Activated naive CD8-positive, alpha-beta T cell treated with anti-CD3 and anti-CD28 coated beads, Interleukin-2, amount 50 U/mL, for 24 hours (primary cell): ENCODE results near the gene LRRC14B.
"Not testable (repeated sequence)": the region's sequence is repeated elsewhere in the genome, so short reads cannot be mapped to it uniquely, and the experiment has no call there.

Source experiments
- ATAC-seq: fragments of 150-1000 bp; cut with Tn5 transposase; one replicate; pipeline ENCODE4 v1.10.0; 2021
- DNase-seq: peaks from one replicate; pipeline ENCODE4 v3.0.0; 2021
- H3K27ac Mint-ChIP-seq: one replicate; pipeline ENCODE4 v1.8.0; 2021; ENCODE audit warnings: mild to moderate bottlenecking, mixed read lengths
- H3K27me3 Mint-ChIP-seq: one replicate; pipeline ENCODE4 v1.8.0; 2021; ENCODE audit warnings: mixed read lengths
- H3K36me3 Mint-ChIP-seq: one replicate; pipeline ENCODE4 v1.8.0; 2021; ENCODE audit warnings: low read depth, mixed read lengths
- H3K4me1 Mint-ChIP-seq: one replicate; pipeline ENCODE4 v1.8.0; 2021; ENCODE audit warnings: mixed read lengths
- H3K4me3 Mint-ChIP-seq: one replicate; pipeline ENCODE4 v1.8.0; 2021; ENCODE audit warnings: mild to moderate bottlenecking, moderate library complexity, mixed read lengths
- H3K9me3 Mint-ChIP-seq: one replicate; pipeline ENCODE4 v1.8.0; 2021; ENCODE audit warnings: mixed read lengths

LRRC14B gene

GRCh38 chr5:156411-157072 lies 34.8 kb upstream of the LRRC14B start:
- no peak overlapping the region for H3K4me3 Mint-ChIP-seq
- H3K4me1 Mint-ChIP-seq = peaks cover 1% of the 10 kb centered on the region
- no peak overlapping the region for H3K27ac Mint-ChIP-seq
- no peak for ATAC-seq
- H3K27me3 Mint-ChIP-seq = no peaks in the 10 kb centered on the region
- no peaks in the 10 kb centered on the region for H3K9me3 Mint-ChIP-seq
- no peaks in the 10 kb centered on the region for H3K36me3 Mint-ChIP-seq
- no peak for DNase-seq

GRCh38 chr5:157126-157715 lies 34.1 kb upstream of the LRRC14B start:
- DNase-seq (no peak), ATAC-seq (no peak)
- no peaks in the 10 kb centered on the region for H3K36me3 Mint-ChIP-seq
- no peak overlapping the region for H3K4me3 Mint-ChIP-seq
- H3K9me3 Mint-ChIP-seq = no peaks in the 10 kb centered on the region
- H3K27ac Mint-ChIP-seq = no peak overlapping the region
- no peaks in the 10 kb centered on the region for H3K27me3 Mint-ChIP-seq
- peaks cover 1% of the 10 kb centered on the region for H3K4me1 Mint-ChIP-seq

- Mint-ChIP-seq H3K9me3 (no peaks in the 10 kb centered on the region), H3K36me3 (no peaks in the 10 kb centered on the region), H3K27ac (no peak overlapping the region), H3K27me3 (no peaks in the 10 kb centered on the region), H3K4me3 (no peak overlapping the region), H3K4me1 (peaks cover 1% of the 10 kb centered on the region)
- ATAC-seq (no peak), DNase-seq (no peak)
Observed at GRCh38 chr5:157801-158200, 33.5 kb upstream of the LRRC14B start.

DNA sequence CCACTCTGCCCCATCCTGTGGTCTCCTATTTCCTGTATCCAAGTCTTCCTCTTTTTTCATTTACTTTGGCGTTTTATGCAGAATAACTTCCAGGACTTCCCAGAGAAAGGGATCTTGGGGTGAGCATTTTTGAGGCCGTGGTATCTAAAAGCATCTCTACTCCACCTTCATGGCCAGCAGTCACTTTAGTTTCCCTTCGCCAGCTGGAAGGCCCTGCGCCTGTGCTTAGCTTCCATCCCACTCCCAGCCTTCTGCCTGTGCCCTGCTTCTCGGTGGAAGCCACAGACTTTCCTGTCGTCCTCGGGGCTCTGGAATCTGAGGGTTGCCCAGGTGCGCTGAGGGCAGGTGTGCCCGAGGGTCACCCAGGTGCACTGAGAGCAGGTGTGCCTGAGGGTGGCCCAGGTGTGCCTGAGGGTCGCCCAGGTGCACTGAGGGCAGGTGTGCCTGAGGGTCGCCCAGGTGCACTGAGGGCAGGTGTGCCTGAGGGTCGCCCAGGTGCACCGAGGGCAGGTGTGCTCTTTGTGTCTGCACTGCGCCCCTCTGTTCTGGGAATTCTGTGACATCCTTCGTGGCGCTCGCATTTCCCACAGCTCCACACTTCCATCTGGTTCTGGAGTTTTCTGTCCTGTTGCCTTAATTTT lies 32.4 kb upstream of the LRRC14B start:
- peaks cover 1% of the 10 kb centered on the region for H3K4me1 Mint-ChIP-seq
- no peak overlapping the region for H3K27ac Mint-ChIP-seq
- ATAC-seq (no peak), DNase-seq (no peak)
- no peak overlapping the region for H3K4me3 Mint-ChIP-seq
- no peaks in the 10 kb centered on the region for H3K27me3 Mint-ChIP-seq
- no peaks in the 10 kb centered on the region for H3K36me3 Mint-ChIP-seq
- H3K9me3 Mint-ChIP-seq = no peaks in the 10 kb centered on the region

- Mint-ChIP-seq H3K4me1 (peaks cover 1% of the 10 kb centered on the region), H3K36me3 (no peaks in the 10 kb centered on the region), H3K27me3 (no peaks in the 10 kb centered on the region), H3K27ac (no peak overlapping the region), H3K4me3 (no peak overlapping the region), H3K9me3 (no peaks in the 10 kb centered on the region)
- ATAC-seq = no peak
- no peak for DNase-seq
Observed at GRCh38 chr5:159448-160172, 31.7 kb upstream of the LRRC14B start.

DNA sequence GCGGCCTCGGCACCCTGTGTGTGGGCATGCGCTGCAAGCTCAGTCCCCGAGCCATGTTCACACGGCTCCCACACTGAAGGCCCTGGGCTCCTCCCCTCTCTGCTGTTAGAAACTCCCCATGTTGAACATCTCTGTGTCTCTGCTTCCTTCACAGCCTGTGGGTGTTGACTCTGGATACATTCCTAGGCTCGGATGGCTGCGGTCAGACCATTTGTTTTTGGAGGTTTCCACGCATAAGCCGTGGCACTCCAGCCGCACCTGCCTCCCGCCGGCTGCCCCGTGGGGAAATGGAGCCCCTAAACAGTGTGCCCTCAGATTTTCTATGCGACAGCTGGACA lies 31.2 kb upstream of the LRRC14B start:
- no peaks in the 10 kb centered on the region for H3K9me3 Mint-ChIP-seq
- DNase-seq (no peak), ATAC-seq (no peak)
- no peaks in the 10 kb centered on the region for H3K27me3 Mint-ChIP-seq
- H3K27ac Mint-ChIP-seq = no peak overlapping the region
- H3K36me3 Mint-ChIP-seq = no peaks in the 10 kb centered on the region
- no peak overlapping the region for H3K4me3 Mint-ChIP-seq
- peaks cover 1% of the 10 kb centered on the region for H3K4me1 Mint-ChIP-seq

DNA sequence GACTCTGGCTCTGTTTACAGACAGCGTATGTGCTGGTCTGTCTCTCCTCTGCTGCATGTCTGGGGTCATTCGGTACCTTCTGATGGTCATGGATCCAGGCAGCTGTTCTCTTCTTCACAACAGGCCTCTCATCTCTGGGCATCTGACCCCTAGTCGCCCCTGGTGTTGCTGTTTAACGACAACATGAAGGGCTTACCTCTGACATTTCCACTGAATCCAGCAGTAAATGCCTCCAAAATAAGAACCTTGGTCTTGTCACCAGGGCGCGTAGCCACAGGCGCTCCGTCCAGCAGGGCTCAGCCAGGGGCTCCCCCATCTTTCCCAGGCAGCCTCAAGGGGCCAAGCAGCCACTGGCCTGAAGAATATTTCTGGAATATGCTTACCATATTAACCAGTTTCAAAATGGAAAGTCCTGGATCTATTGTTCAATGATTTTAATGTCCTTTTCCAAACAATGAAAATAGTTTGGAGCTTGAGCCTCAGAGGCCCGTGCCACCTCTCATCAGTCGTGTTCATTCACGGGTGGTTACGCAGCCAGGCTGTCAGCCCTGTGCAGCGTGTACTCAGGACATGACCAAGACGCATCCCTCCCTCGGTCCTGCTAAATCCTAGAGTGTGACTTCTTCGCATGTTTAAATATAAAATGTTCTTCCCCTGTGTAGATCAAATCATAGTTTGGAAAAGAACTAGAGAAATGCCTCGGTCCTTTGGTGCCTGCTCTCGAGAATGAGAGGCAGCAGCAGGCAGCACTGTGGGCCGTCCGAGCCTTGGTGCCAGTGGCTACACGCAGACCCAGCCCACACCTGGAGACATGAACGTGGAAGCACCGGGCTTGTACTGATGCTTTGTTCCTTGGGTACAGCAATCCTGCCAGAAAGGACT lies 30.1 kb upstream of the LRRC14B start:
- no peaks in the 10 kb centered on the region for H3K9me3 Mint-ChIP-seq
- H3K36me3 Mint-ChIP-seq = no peaks in the 10 kb centered on the region
- ATAC-seq (no peak), DNase-seq (no peak)
- no peak overlapping the region for H3K4me3 Mint-ChIP-seq
- H3K4me1 Mint-ChIP-seq = peaks cover 1% of the 10 kb centered on the region
- no peaks in the 10 kb centered on the region for H3K27me3 Mint-ChIP-seq
- no peak overlapping the region for H3K27ac Mint-ChIP-seq

DNA sequence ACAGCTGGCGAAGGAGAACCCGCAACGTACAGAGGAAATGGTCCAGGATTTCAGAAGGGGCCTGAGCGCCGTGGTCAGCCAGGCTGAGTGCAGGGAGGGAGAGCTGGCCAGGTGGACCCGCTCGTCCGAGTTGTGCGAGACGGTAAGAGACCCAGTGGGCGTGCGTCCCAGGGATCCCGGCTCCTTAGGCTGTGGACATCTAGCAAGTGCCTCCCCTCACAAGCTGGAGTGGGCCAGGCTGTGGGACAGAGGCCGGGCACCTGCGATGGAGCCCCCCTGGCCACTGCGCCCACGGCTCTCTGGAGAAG lies 29.5 kb upstream of the LRRC14B start:
- Mint-ChIP-seq H3K27ac (no peak overlapping the region), H3K4me1 (peaks cover 1% of the 10 kb centered on the region), H3K27me3 (no peaks in the 10 kb centered on the region), H3K36me3 (no peaks in the 10 kb centered on the region), H3K4me3 (no peak overlapping the region), H3K9me3 (no peaks in the 10 kb centered on the region)
- ATAC-seq = no peak
- no peak for DNase-seq

- no peaks in the 10 kb centered on the region for H3K27me3 Mint-ChIP-seq
- H3K27ac Mint-ChIP-seq = no peak overlapping the region
- no peaks in the 10 kb centered on the region for H3K36me3 Mint-ChIP-seq
- H3K4me3 Mint-ChIP-seq = no peak overlapping the region
- ATAC-seq (no peak), DNase-seq (no peak)
- H3K9me3 Mint-ChIP-seq = no peaks in the 10 kb centered on the region
- peaks cover 1% of the 10 kb centered on the region for H3K4me1 Mint-ChIP-seq
Observed at GRCh38 chr5:162190-162564, 29.1 kb upstream of the LRRC14B start.

- Mint-ChIP-seq H3K36me3 (no peaks in the 10 kb centered on the region), H3K4me1 (peaks cover 1% of the 10 kb centered on the region), H3K27ac (no peak overlapping the region), H3K4me3 (no peak overlapping the region), H3K9me3 (no peaks in the 10 kb centered on the region), H3K27me3 (no peaks in the 10 kb centered on the region)
- ATAC-seq (no peak), DNase-seq (no peak)
Observed at GRCh38 chr5:162565-163337, 28.5 kb upstream of the LRRC14B start.

DNA sequence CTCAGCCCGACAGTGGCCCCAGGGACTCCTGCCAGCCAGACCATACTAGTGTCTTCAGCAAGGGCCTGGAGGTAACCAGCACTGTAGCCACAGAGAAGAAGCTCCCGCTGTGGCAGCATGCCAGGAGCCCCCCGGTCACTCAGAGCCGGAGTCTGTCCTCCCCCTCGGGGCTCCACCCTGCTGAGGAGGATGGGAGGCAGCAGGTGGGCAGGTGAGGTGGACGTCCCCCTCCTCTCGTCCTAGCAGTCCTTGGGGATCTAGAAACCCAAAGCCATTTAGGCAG lies 28.0 kb upstream of the LRRC14B start:
- Mint-ChIP-seq H3K27ac (no peak overlapping the region), H3K27me3 (no peaks in the 10 kb centered on the region), H3K36me3 (no peaks in the 10 kb centered on the region), H3K9me3 (no peaks in the 10 kb centered on the region), H3K4me1 (peaks cover 1% of the 10 kb centered on the region), H3K4me3 (no peak overlapping the region)
- no peak for DNase-seq
- ATAC-seq = no peak

DNA sequence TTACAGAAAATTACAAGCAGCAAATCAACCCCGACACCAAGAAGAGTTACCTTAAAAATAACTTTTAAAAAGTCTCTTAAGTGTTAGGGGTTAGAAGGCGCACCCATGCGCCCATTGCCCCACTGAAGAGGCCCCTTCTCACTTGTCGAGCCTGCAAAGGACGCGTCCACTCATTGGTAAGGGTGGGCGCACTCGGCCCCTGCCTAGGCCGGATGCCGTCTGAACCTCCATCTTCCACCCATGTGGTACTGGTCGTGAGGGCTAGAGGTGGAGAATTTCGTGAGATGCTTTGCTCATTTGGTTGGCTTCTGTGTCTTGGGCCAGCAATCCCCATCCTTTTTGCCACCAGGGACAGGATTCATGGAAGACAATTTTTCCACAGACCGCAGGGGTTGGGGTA lies 27.5 kb upstream of the LRRC14B start:
- Mint-ChIP-seq H3K27me3 (no peaks in the 10 kb centered on the region), H3K4me3 (no peak overlapping the region), H3K4me1 (peaks cover 1% of the 10 kb centered on the region), H3K9me3 (no peaks in the 10 kb centered on the region), H3K36me3 (no peaks in the 10 kb centered on the region), H3K27ac (no peak overlapping the region)
- no peak for DNase-seq
- no peak for ATAC-seq

DNA sequence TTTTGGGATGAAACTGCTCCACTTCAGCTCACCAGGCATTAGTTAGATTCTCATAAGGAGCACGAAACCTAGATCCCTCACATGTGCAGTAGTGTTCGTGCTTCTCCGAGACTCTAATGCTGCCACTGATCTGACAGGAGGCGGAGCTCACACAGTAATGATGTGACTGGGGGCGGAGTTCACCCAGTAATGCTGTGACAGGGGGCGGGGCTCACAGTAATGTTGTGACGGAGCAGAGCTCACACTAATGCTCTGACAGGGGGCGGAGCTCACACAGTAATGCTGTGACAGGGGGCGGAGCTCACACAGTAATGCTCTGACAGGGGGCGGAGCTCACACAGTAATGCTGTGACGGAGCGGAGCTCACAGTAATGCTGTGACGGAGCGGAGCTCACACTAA lies 27.1 kb upstream of the LRRC14B start:
- Mint-ChIP-seq H3K9me3 (no peaks in the 10 kb centered on the region), H3K27me3 (no peaks in the 10 kb centered on the region), H3K4me1 (peaks cover 1% of the 10 kb centered on the region), H3K36me3 (no peaks in the 10 kb centered on the region), H3K4me3 (no peak overlapping the region), H3K27ac (no peak overlapping the region)
- DNase-seq (no peak), ATAC-seq (no peak)

DNA sequence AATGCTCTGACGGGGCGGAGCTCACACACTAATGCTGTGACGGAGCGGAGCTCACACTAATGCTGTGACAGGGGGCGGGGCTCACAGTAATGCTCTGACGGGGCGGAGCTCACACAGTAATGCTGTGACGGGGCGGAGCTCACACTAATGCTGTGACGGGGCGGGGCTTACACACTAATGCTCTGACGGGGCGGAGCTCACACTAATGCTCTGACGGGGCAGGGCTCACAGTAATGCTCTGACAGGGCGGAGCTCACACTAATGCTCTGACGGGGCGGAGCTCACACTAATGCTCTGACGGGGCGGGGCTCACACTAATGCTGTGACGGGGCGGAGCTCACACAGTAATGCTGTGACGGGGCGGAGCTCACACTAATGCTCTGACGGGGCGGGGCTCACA lies 26.5 kb upstream of the LRRC14B start:
- not testable (repeated sequence) for H3K36me3 Mint-ChIP-seq, H3K4me3 Mint-ChIP-seq, H3K27me3 Mint-ChIP-seq, ATAC-seq, H3K4me1 Mint-ChIP-seq, H3K9me3 Mint-ChIP-seq, DNase-seq, H3K27ac Mint-ChIP-seq
